ENCODE results near the gene NRP1. TPM values are rescaled to one million over a fixed set of nuclear protein-coding genes. Genes with fewer than 3 reads are reported as not detected.

The NRP1 gene
- total and polyA plus RNA-seq, 2 donors (not counting 3 experiments of a cell fraction or from before 2014, with no cell fraction given), result 122 to 306 TPM

GRCh38 chr10:33355274-33355673 is 20.8 kb upstream of the NRP1 start:
- peak overlapping the region; percentile 15 for H2AFZ ChIP-seq (ENCODE audit: low read depth, low read length)
- no peak overlapping the region for H3K9ac ChIP-seq (replicated peaks; ENCODE audit: extremely low read depth, insufficient read depth, low read length)
- TF ChIP-seq EZH2 (IDR thresholded peaks at IDR 0.05; ENCODE audit: borderline replicate concordance, low read depth, low read length, severe bottlenecking) (no peak), JUN (IDR thresholded peaks at IDR 0.05; ENCODE audit: borderline replicate concordance, insufficient read depth, insufficient read length, low read depth) (no peak), MAX (IDR thresholded peaks at IDR 0.05; ENCODE audit: insufficient read depth, insufficient read length) (no peak), POLR2AphosphoS5 (IDR thresholded peaks at IDR 0.05; ENCODE audit: insufficient read depth, low read depth, low read length) (no peak), GATA2 (IDR thresholded peaks at IDR 0.05; ENCODE audit: insufficient read depth, insufficient read length, low read depth, low read length) (no peak), FOS (IDR thresholded peaks at IDR 0.05; ENCODE audit: borderline replicate concordance, insufficient read depth, low read length) (no peak), POLR2A (IDR thresholded peaks at IDR 0.05; ENCODE audit: low read depth, low read length) (no peak), MYC (IDR thresholded peaks at IDR 0.05; ENCODE audit: low read depth, low read length) (no peak), CTCF (IDR thresholded peaks at IDR 0.05; ENCODE audit: extremely low read depth in 1 of 2, insufficient read depth in 1 of 2, low read depth in 1 of 2, low read length in 2 of 2) (no peak)
- H3K27me3 ChIP-seq (ENCODE audit: control insufficient read depth in 2 of 2, insufficient read depth in 2 of 2, low read length in 2 of 2), result no peaks in the 10 kb centered on the region
- no peaks in the 10 kb centered on the region for H3K9me3 ChIP-seq (replicated peaks; ENCODE audit: control insufficient read depth, insufficient read depth, low read length)
- H3K27ac ChIP-seq (ENCODE audit: insufficient read depth, low read depth, low read length), result no peak overlapping the region
- dilution Hi-C loops (cut with MboI; ENCODE audit: extremely low pct_ligation_motif_present, low sequenced_read_pairs), result no loop called here
- no peak for DNase-seq (ENCODE audit: low read depth, low spot score)
- H4K20me1 ChIP-seq (replicated peaks; ENCODE audit: control insufficient read depth, extremely low read depth, insufficient read depth, low read length), result no peaks in the 10 kb centered on the region
- intact Hi-C loops (cut with micrococcal nuclease), result no loop called here
- no peak for FAIRE-seq
- BruUV-seq (replicated peaks), result no TSS peak
- CTCF ChIA-PET, result interaction anchor here (1.2 kb wide), 1 partner anchor 175 kb away, joined by 3 read pairs; no protein-coding TSS in a partner anchor
- no peaks in the 10 kb centered on the region for H3K36me3 ChIP-seq (ENCODE audit: control insufficient read depth in 2 of 2, extremely low read depth in 1 of 2, insufficient read depth in 2 of 2, low read length in 2 of 2)
- POLR2A ChIA-PET, result no interaction called here
- H3K4me1 ChIP-seq (ENCODE audit: control insufficient read depth, extremely low read depth, insufficient read depth, low read length), result peaks cover 3% of the 10 kb centered on the region
- no peak overlapping the region for H3K4me3 ChIP-seq (replicated peaks in 1 of 3; ENCODE audit: insufficient read depth in 1 of 3, low read depth in 1 of 3, low read length in 3 of 3)
- H3K4me2 ChIP-seq (ENCODE audit: insufficient read depth, low read length), result no peak overlapping the region
- no peaks in the 10 kb centered on the region for H3K9me1 ChIP-seq (replicated peaks; ENCODE audit: control insufficient read depth, extremely low read depth, insufficient read depth, low read length)
- H3K79me2 ChIP-seq (ENCODE audit: control insufficient read depth, insufficient read depth, low read length), result no peaks in the 10 kb centered on the region

Measured in endothelial cell of umbilical vein (primary cell).